OCI-LY7 (cell line): ENCODE measurements around the gene SMARCA2. TPM values are rescaled to one million over a fixed set of nuclear protein-coding genes. Genes with fewer than 3 reads are reported as not detected.

ENCODE experiments used
- BruUV-seq: library from RNA; stranded (reverse); fragments of 400-500 nt; replicated peaks from 2 replicates; lab custom pipeline; 2021; lab: Mats Ljungman, UMichigan
- CTCF ChIA-PET: fragments of 300-600 bp; sonication (Branson Sonifier 250); formaldehyde crosslinking; loops from one replicate; lab custom pipeline; 2022; ENCODE audit warnings: antibody characterized with exemption; ENCODE audit not compliant: unreplicated experiment; lab: Charles Lee
- POLR2A ChIA-PET: fragments of 300-600 bp; sonication (Branson Sonifier 250); formaldehyde crosslinking; loops from one replicate; lab custom pipeline; 2022; ENCODE audit warnings: antibody characterized with exemption; lab: Charles Lee
- DNase-seq: peaks from one replicate; pipeline ENCODE4 v3.0.0-alpha.2; 2015; ENCODE audit warnings: low spot score
- H2AFZ ChIP-seq: fragments of 200-600 bp; sonication (generic), shearing (Covaris generic); 2 replicates; pipeline ENCODE4 v1.6.1; 2014; ENCODE audit warnings: mild to moderate bottlenecking, antibody characterized with exemption, low read length, moderate library complexity
- H3K27ac ChIP-seq: fragments of 200-600 bp; sonication (generic); 2 replicates; pipeline ENCODE4 v1.5.1; 2014; ENCODE audit warnings: mixed run types, low read depth, mild to moderate bottlenecking, moderate library complexity, low read length, inconsistent platforms; ENCODE audit not compliant: poor library complexity, severe bottlenecking
- H3K36me3 ChIP-seq: fragments of 200-600 bp; sonication (generic); 2 replicates; pipeline ENCODE4 v1.6.1; 2014; ENCODE audit warnings: mild to moderate bottlenecking, antibody characterized with exemption, low read length, moderate library complexity, mixed read lengths; ENCODE audit not compliant: insufficient read depth
- H3K4me1 ChIP-seq: fragments of 200-600 bp; sonication (generic); 2 replicates; pipeline ENCODE4 v1.5.1; 2014; ENCODE audit warnings: mild to moderate bottlenecking, low read length; ENCODE audit not compliant: insufficient read depth, poor library complexity, severe bottlenecking
- H3K4me2 ChIP-seq: fragments of 200-600 bp; sonication (generic); 2 replicates; pipeline ENCODE4 v1.6.1; 2014; ENCODE audit warnings: mild to moderate bottlenecking, low read length
- H3K4me3 ChIP-seq: fragments of 200-600 bp; sonication (generic); 2 replicates; pipeline ENCODE4 v1.5.1; 2014; ENCODE audit warnings: mild to moderate bottlenecking, low read depth, low read length; ENCODE audit not compliant: poor library complexity, severe bottlenecking
- H3K79me2 ChIP-seq: fragments of 200-600 bp; sonication (generic); 2 replicates; pipeline ENCODE4 v1.6.1; 2016; ENCODE audit warnings: low read depth, mild to moderate bottlenecking, low read length, moderate library complexity, mixed read lengths; ENCODE audit not compliant: insufficient read depth
- H3K9me2 ChIP-seq: fragments of 200-600 bp; sonication (generic); 2 replicates; pipeline ENCODE4 v1.6.1; 2016; ENCODE audit warnings: mild to moderate bottlenecking, low read length, mixed read lengths; ENCODE audit not compliant: insufficient read depth
- H3K9me3 ChIP-seq: fragments of 200-600 bp; sonication (generic); 2 replicates; pipeline ENCODE4 v1.6.1; 2014; ENCODE audit warnings: mild to moderate bottlenecking, mixed run types, low read length, mixed read lengths
- H4K20me1 ChIP-seq: fragments of 200-600 bp; sonication (generic); 2 replicates; pipeline ENCODE4 v1.6.1; 2014; ENCODE audit warnings: mild to moderate bottlenecking, antibody characterized with exemption, low read length, moderate library complexity, mixed read lengths; ENCODE audit not compliant: insufficient read depth
- CTCF ChIP-seq: fragments of 200-600 bp; sonication (generic); conservative IDR thresholded peaks from 2 replicates; pipeline ENCODE4 v1.5.1; 2014; ENCODE audit warnings: mild to moderate bottlenecking, antibody characterized with exemption, low read length, moderate library complexity, mixed read lengths
- EZH2phosphoT487 ChIP-seq: fragments of 200-600 bp; sonication (generic); IDR thresholded peaks from 2 replicates; pipeline ENCODE4 v1.6.1; 2018; ENCODE audit warnings: low read depth, borderline replicate concordance, mild to moderate bottlenecking, mixed run types, antibody characterized with exemption, low read length, moderate library complexity, mixed read lengths
- intact Hi-C: fragments of 100-400 bp; cut with micrococcal nuclease; formaldehyde crosslinking; loops from one replicate; pipeline ENCODE4 v1.10.0; 2022; ENCODE audit not compliant: unreplicated experiment
- total RNA-seq, 2 experiments: library from RNA; depleted of rRNA in 1 of 2; stranded (reverse); fragments of >200 nt in 1 of 2; shearing (Covaris generic) in 1 of 2; gene quantifications; 2 replicates each; pipeline ENCODE4 v1.2.3, GENCODE V29; 2014 to 2022

Gene SMARCA2
- total RNA-seq, 2 experiments from 2014 or later: 54.8 to 80.6 TPM

- H3K4me3 ChIP-seq: no peak overlapping the region
- H3K4me2 ChIP-seq: no peak overlapping the region
- H3K9me3 ChIP-seq: no peaks in the 10 kb centered on the region
- intact Hi-C loops: no loop called here
- POLR2A ChIA-PET: interaction anchor here (0.7 kb wide), 1 partner anchor 83 kb away, joined by 3 read pairs; no protein-coding TSS in a partner anchor
- H4K20me1 ChIP-seq: no peaks in the 10 kb centered on the region; the same call in 1 of the 2 replicates
- H2AFZ ChIP-seq: no peak overlapping the region
- no TSS peak for BruUV-seq
- peaks cover 9% of the 10 kb centered on the region for H3K4me1 ChIP-seq
- CTCF ChIA-PET: no interaction called here
- no peak overlapping the region for H3K27ac ChIP-seq
- H3K79me2 ChIP-seq: no peaks in the 10 kb centered on the region
- peaks cover 49% of the 10 kb centered on the region for H3K36me3 ChIP-seq
- H3K9me2 ChIP-seq: no peaks in the 10 kb centered on the region
- TF ChIP-seq EZH2phosphoT487: no peak
- no peak for DNase-seq
These were observed 24.4 kb downstream of the SMARCA2 start for GRCh38 chr9:2039294-2040180.

GRCh38 chr9:2040828-2041227 lies 25.7 kb downstream of the SMARCA2 start:
- BruUV-seq: no TSS peak
- no peak for DNase-seq
- Histone ChIP-seq H3K9me2 (no peaks in the 10 kb centered on the region), H3K4me3 (no peak overlapping the region), H3K4me2 (no peak overlapping the region), H3K9me3 (no peaks in the 10 kb centered on the region), H3K36me3 (peaks cover 50% of the 10 kb centered on the region), H3K4me1 (peaks cover 9% of the 10 kb centered on the region), H4K20me1 (peaks cover 4% of the 10 kb centered on the region; the same call in 1 of the 2 replicates), H2AFZ (no peak overlapping the region), H3K79me2 (no peaks in the 10 kb centered on the region), H3K27ac (no peak overlapping the region)
- ChIA-PET POLR2A (interaction anchor here (0.9 kb wide), 1 partner anchor 11 kb away, joined by 4 read pairs; no protein-coding TSS in a partner anchor), CTCF (no interaction called here)
- TF ChIP-seq CTCF (no peak), EZH2phosphoT487 (no peak)
- intact Hi-C loops: no loop called here

GRCh38 chr9:2041736-2042135 lies 26.6 kb downstream of the SMARCA2 start:
- ChIA-PET POLR2A (interaction anchor here (0.9 kb wide), 1 partner anchor 11 kb away, joined by 4 read pairs; no protein-coding TSS in a partner anchor), CTCF (no interaction called here)
- intact Hi-C loops: no loop called here
- Histone ChIP-seq H3K79me2 (no peaks in the 10 kb centered on the region), H2AFZ (no peak overlapping the region), H3K27ac (no peak overlapping the region), H3K9me3 (no peaks in the 10 kb centered on the region), H4K20me1 (peaks cover 4% of the 10 kb centered on the region), H3K4me2 (no peak overlapping the region), H3K4me1 (peaks cover 9% of the 10 kb centered on the region), H3K9me2 (no peaks in the 10 kb centered on the region), H3K36me3 (peaks cover 50% of the 10 kb centered on the region), H3K4me3 (no peak overlapping the region)
- TF ChIP-seq EZH2phosphoT487 (no peak), CTCF (no peak)
- DNase-seq: no peak
- no TSS peak for BruUV-seq
